SK-N-SH (cell line): ENCODE results near the gene TGM6.

ENCODE experiments used
- CTCF ChIP-seq: fragments of 200-600 bp; sonication (generic); IDR thresholded peaks from 2 replicates; pipeline ENCODE4 v1.6.1; 2017; ENCODE audit warnings: antibody characterized with exemption, mild to moderate bottlenecking, moderate library complexity
- EZH2phosphoT487 ChIP-seq: fragments of 200-600 bp; sonication (generic); IDR thresholded peaks from 2 replicates; pipeline ENCODE4 v1.6.1; 2017; ENCODE audit warnings: low read depth, mixed run types, mild to moderate bottlenecking, antibody characterized with exemption, moderate library complexity, borderline replicate concordance
- FOXM1 ChIP-seq: IDR thresholded peaks from 2 replicates; pipeline ENCODE4 v1.4.0; 2012; ENCODE audit warnings: low read depth, mild to moderate bottlenecking
- GABPA ChIP-seq: IDR thresholded peaks from 2 replicates; pipeline ENCODE4 v1.4.0; 2012; ENCODE audit warnings: low read depth, mild to moderate bottlenecking
- MEF2A ChIP-seq: IDR thresholded peaks from 2 replicates; pipeline ENCODE4 v1.4.0; 2012; ENCODE audit warnings: low read depth, borderline replicate concordance
- POLR2AphosphoS5 ChIP-seq: IDR thresholded peaks from 2 replicates; pipeline ENCODE4 v1.6.1; 2012; ENCODE audit warnings: low read depth, low read length
- RFX5 ChIP-seq: IDR thresholded peaks from 2 replicates; pipeline ENCODE4 v1.6.1; 2012; ENCODE audit warnings: mild to moderate bottlenecking, improper control_type of control experiment, low read length
- TAF1 ChIP-seq: IDR thresholded peaks from 2 replicates; pipeline ENCODE4 v1.6.1; 2012; ENCODE audit warnings: low read depth, mild to moderate bottlenecking, low read length, moderate library complexity, borderline replicate concordance
- TEAD4 ChIP-seq: IDR thresholded peaks from 2 replicates; pipeline ENCODE4 v1.4.0; 2012; ENCODE audit warnings: mild to moderate bottlenecking, borderline replicate concordance; ENCODE audit not compliant: insufficient read depth
- USF2 ChIP-seq: fragments of 150-350 bp; IDR thresholded peaks from 2 replicates; pipeline ENCODE4 v1.6.1; 2017; ENCODE audit warnings: antibody characterized with exemption, low read length, low read depth, borderline replicate concordance
- ZBTB33 ChIP-seq: IDR thresholded peaks from 2 replicates; pipeline ENCODE4 v1.4.0; 2012; ENCODE audit warnings: low read depth, borderline replicate concordance
- TF ChIP-seq, protein P1 (sequence below): IDR thresholded peaks from 2 replicates; pipeline ENCODE4 v1.6.1; 2012; ENCODE audit warnings: mild to moderate bottlenecking, low read depth, low read length, moderate library complexity

DNA sequence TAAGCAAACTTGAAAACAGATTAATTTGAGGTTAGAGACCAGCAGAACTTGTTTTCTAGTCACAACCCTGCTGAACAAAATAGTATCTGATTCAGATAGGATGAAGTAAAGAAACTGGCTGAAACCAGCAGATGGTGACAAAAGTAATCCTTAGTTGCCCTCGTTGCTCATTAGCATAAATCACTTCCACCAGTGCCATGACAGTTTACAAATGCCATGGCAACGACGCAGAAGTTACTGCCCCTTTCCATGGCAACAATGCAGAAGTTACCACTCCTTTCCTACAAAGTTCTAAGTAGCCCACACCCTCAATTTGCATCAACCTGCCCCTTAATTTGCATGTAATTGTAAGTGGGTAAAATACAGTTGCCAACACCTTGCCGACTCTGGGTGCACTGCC, 66.1 kb downstream of the TGM6 start:
- TF ChIP-seq POLR2AphosphoS5: no peak
- TF ChIP-seq CTCF: no peak
- no peak for TF ChIP-seq TAF1
- TF ChIP-seq MEF2A: no peak
- no peak for TF ChIP-seq GABPA
- TF ChIP-seq EZH2phosphoT487: no peak
- TF ChIP-seq, protein P1, sequence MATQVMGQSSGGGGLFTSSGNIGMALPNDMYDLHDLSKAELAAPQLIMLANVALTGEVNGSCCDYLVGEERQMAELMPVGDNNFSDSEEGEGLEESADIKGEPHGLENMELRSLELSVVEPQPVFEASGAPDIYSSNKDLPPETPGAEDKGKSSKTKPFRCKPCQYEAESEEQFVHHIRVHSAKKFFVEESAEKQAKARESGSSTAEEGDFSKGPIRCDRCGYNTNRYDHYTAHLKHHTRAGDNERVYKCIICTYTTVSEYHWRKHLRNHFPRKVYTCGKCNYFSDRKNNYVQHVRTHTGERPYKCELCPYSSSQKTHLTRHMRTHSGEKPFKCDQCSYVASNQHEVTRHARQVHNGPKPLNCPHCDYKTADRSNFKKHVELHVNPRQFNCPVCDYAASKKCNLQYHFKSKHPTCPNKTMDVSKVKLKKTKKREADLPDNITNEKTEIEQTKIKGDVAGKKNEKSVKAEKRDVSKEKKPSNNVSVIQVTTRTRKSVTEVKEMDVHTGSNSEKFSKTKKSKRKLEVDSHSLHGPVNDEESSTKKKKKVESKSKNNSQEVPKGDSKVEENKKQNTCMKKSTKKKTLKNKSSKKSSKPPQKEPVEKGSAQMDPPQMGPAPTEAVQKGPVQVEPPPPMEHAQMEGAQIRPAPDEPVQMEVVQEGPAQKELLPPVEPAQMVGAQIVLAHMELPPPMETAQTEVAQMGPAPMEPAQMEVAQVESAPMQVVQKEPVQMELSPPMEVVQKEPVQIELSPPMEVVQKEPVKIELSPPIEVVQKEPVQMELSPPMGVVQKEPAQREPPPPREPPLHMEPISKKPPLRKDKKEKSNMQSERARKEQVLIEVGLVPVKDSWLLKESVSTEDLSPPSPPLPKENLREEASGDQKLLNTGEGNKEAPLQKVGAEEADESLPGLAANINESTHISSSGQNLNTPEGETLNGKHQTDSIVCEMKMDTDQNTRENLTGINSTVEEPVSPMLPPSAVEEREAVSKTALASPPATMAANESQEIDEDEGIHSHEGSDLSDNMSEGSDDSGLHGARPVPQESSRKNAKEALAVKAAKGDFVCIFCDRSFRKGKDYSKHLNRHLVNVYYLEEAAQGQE: no peak
- no peak for TF ChIP-seq TEAD4
- no peak for TF ChIP-seq USF2
- no peak for TF ChIP-seq RFX5
- TF ChIP-seq FOXM1: no peak
- no peak for TF ChIP-seq ZBTB33
